ENCODE data around the gene NMT2.

DNA sequence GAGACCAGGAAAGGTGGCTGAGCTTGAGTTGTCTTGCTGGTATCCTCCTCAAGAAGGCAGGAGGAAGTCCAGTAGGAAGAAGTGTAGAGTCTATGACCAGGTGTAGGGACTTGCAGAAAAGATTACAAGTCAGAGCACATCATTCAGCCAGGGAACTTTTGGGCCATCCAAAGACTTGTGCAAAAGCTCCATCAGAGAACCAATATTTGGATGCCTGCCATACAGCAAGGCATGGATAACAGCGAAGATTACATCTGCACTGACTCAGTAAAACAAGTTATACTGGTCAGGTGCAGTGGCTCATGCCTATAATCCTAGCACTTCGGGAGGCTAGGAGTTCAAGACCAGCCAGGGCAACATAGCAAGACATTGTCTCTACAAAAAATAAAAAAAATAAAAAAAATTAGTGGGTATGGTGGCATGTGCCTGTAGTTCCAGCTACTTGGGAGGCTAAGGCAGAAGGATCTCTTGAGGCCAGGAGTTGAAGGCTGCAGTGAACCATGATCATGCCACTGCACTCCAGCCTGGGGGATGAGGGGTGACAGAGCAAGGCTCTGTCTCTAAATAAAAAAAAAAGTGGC, 13.2 kb upstream of the NMT2 start:
- TF ChIP-seq, protein P1, sequence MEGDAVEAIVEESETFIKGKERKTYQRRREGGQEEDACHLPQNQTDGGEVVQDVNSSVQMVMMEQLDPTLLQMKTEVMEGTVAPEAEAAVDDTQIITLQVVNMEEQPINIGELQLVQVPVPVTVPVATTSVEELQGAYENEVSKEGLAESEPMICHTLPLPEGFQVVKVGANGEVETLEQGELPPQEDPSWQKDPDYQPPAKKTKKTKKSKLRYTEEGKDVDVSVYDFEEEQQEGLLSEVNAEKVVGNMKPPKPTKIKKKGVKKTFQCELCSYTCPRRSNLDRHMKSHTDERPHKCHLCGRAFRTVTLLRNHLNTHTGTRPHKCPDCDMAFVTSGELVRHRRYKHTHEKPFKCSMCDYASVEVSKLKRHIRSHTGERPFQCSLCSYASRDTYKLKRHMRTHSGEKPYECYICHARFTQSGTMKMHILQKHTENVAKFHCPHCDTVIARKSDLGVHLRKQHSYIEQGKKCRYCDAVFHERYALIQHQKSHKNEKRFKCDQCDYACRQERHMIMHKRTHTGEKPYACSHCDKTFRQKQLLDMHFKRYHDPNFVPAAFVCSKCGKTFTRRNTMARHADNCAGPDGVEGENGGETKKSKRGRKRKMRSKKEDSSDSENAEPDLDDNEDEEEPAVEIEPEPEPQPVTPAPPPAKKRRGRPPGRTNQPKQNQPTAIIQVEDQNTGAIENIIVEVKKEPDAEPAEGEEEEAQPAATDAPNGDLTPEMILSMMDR (IDR thresholded peaks at IDR 0.05), result no peak
- no peak for TF ChIP-seq POLR2A (IDR thresholded peaks at IDR 0.05)
